Chondrocyte (in vitro differentiated cells): ENCODE results near the gene TMEM106C. TPM values are rescaled to one million over a fixed set of nuclear protein-coding genes. Genes with fewer than 3 reads are reported as not detected.

Source experiments
- DNase-seq: peaks from one replicate; pipeline ENCODE4 v3.0.0; 2021; ENCODE audit warnings: mixed read lengths, low spot score
- H3K27ac Mint-ChIP-seq: one replicate; pipeline ENCODE4 v1.8.0; 2021; ENCODE audit warnings: mild to moderate bottlenecking, moderate library complexity, mixed read lengths; ENCODE audit not compliant: unreplicated experiment
- H3K27me3 Mint-ChIP-seq: 2 replicates; pipeline ENCODE4 v1.8.0; 2021; ENCODE audit warnings: low read depth, mixed read lengths
- H3K36me3 Mint-ChIP-seq: 2 replicates; pipeline ENCODE4 v1.8.0; 2021; ENCODE audit warnings: low read depth, mixed read lengths
- H3K4me1 Mint-ChIP-seq: 2 replicates; pipeline ENCODE4 v1.8.0; 2021; ENCODE audit warnings: low read depth, mild to moderate bottlenecking, mixed read lengths
- H3K4me3 Mint-ChIP-seq: one replicate; pipeline ENCODE4 v1.8.0; 2021; ENCODE audit warnings: mild to moderate bottlenecking, moderate library complexity, mixed read lengths; ENCODE audit not compliant: unreplicated experiment
- H3K9me3 Mint-ChIP-seq: 2 replicates; pipeline ENCODE4 v1.8.0; 2021; ENCODE audit warnings: low read depth, mixed read lengths
- total RNA-seq: library from RNA; stranded (reverse); gene quantifications from 3 replicates; pipeline ENCODE4 v1.2.1, GENCODE V29; 2021
- TF ChIP-seq, protein P1 (sequence below): fragments of 200-600 bp; sonication (generic); IDR thresholded peaks from 2 replicates; pipeline ENCODE4 v1.5.0; 2021; ENCODE audit warnings: antibody characterized with exemption, mild to moderate bottlenecking, moderate library complexity

The TMEM106C gene
- total RNA-seq, 1 donor from 2014 or later = 54.3 TPM

DNA sequence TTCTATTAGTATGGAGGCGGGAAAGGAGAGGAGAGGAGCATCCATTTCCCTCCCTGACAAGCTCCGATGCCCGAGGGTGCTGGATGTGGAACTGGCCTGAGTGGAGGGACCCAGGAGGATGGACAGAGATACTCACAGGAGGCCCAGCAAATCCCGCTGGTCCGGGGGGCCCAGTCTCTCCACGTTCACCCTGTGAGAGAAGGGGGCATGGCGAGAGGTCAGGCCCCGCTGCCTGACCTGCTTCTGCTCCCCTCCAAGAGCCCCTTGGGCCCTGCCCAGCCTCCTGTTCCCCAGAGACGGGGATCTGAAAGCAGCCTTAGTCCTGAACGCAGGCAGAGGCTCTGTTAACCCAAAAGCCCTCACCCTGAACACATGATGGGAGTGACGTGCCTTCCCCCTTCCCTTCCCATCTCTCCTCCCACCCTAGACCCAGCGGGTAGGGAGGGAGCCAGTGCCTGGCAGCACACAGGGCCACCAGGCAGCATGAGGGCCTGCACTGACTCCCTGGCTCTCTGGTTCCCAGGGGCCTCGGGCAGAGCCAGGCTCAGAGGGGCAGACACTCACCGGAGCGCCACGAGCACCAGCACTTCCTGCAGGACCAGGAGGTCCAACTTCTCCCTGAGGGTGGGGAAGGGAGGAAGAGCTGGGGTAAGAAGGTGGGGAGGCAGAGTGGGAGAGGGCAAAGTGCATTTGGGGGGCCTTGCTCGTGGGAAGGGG, 17.5 kb downstream of the TMEM106C start:
- H3K4me1 Mint-ChIP-seq = no peaks in the 10 kb centered on the region
- no peak overlapping the region for H3K27ac Mint-ChIP-seq
- H3K27me3 Mint-ChIP-seq = peaks cover 5% of the 10 kb centered on the region
- peak; percentile 65 for DNase-seq
- H3K36me3 Mint-ChIP-seq = no peaks in the 10 kb centered on the region
- TF ChIP-seq, protein P1, sequence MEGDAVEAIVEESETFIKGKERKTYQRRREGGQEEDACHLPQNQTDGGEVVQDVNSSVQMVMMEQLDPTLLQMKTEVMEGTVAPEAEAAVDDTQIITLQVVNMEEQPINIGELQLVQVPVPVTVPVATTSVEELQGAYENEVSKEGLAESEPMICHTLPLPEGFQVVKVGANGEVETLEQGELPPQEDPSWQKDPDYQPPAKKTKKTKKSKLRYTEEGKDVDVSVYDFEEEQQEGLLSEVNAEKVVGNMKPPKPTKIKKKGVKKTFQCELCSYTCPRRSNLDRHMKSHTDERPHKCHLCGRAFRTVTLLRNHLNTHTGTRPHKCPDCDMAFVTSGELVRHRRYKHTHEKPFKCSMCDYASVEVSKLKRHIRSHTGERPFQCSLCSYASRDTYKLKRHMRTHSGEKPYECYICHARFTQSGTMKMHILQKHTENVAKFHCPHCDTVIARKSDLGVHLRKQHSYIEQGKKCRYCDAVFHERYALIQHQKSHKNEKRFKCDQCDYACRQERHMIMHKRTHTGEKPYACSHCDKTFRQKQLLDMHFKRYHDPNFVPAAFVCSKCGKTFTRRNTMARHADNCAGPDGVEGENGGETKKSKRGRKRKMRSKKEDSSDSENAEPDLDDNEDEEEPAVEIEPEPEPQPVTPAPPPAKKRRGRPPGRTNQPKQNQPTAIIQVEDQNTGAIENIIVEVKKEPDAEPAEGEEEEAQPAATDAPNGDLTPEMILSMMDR = no peak
- no peaks in the 10 kb centered on the region for H3K9me3 Mint-ChIP-seq
- H3K4me3 Mint-ChIP-seq = no peak overlapping the region

DNA sequence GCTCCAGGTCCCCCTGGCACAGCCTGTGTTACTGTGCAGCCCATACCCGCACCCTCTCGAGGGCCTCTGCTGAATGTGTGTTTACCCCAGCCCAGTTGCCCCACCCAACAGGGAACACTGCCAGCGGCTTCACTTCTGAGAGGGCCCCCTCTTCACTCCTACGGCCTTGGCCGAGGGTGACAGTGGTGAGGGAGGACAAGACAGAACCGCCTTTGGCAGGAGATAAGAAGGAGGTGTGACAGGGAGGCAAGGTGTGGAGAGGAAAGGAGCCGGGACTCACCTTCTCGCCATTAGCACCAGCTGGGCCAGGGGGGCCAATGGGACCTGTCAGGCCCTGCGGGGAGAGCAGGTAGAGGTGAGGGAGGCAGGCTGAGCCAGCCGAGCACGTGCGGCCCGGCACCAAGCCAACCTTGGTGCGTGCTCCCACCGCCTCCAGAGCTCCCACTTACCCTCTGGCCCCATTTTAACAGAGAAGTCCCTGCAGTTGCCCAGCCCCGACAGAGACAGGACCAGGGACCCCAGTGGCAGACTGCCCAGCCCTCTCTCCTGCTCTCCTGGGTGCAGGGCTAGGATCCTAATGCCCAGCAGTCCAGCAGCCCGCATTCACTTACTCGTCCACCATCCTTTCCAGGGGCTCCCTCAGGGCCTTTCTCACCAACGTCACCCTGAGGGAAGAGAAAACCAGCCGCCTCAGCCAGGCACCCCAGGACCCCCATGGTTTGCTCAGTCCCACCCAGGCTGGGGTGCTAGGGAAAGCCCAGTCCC, 18.3 kb downstream of the TMEM106C start:
- Mint-ChIP-seq H3K9me3 (no peaks in the 10 kb centered on the region), H3K27ac (no peak overlapping the region), H3K36me3 (no peaks in the 10 kb centered on the region), H3K4me3 (no peak overlapping the region), H3K4me1 (no peaks in the 10 kb centered on the region), H3K27me3 (peaks cover 5% of the 10 kb centered on the region)
- peak; percentile 75 for DNase-seq
- TF ChIP-seq, protein P1 = no peak

DNA sequence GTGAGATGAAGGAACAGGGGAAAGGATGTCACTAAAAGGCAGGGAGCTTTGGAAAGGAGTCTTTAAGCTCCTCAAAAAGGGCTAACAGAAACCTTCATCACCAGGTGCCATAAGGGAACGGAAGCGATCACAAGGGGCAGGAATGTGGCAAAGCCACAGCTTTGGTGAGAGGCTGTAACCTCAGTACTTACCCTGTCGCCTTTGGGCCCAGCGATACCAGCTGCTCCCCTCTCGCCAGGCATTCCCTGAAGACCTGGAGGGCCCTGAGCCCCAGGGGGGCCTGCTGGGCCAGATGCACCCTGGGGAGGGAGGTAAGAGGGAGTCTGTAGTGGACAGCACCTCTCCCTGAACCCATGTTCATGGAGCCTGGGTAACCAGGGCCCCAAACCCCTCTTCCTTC, 18.9 kb downstream of the TMEM106C start:
- no peak overlapping the region for H3K27ac Mint-ChIP-seq
- peak; percentile 66 for DNase-seq
- no peaks in the 10 kb centered on the region for H3K36me3 Mint-ChIP-seq
- no peaks in the 10 kb centered on the region for H3K4me1 Mint-ChIP-seq
- peaks cover 5% of the 10 kb centered on the region for H3K27me3 Mint-ChIP-seq
- TF ChIP-seq, protein P1 = no peak
- H3K4me3 Mint-ChIP-seq = no peak overlapping the region
- no peaks in the 10 kb centered on the region for H3K9me3 Mint-ChIP-seq

DNA sequence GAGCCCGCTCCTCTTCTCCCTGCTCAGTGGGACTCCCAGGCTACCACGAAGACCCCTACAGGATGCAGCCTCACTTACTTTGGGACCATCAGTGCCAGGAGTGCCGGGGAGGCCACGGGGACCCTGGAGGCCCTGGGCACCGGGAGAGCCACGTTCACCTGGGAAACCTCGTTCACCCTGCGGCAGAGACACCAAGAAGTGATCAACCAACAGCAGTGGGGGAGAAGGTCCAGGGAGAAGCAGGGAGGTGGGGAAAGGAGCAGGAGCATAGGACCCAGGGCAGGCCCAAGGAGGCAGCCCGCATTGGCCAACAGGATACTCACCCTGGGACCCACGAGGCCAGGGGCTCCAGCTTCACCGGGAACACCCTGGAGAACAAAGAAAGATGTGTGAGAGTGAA, 19.4 kb downstream of the TMEM106C start:
- DNase-seq = peak; percentile 65
- Mint-ChIP-seq H3K9me3 (no peaks in the 10 kb centered on the region), H3K27me3 (peaks cover 5% of the 10 kb centered on the region), H3K27ac (no peak overlapping the region), H3K36me3 (no peaks in the 10 kb centered on the region), H3K4me1 (peaks cover 1% of the 10 kb centered on the region), H3K4me3 (no peak overlapping the region)
- TF ChIP-seq, protein P1 = no peak

DNA sequence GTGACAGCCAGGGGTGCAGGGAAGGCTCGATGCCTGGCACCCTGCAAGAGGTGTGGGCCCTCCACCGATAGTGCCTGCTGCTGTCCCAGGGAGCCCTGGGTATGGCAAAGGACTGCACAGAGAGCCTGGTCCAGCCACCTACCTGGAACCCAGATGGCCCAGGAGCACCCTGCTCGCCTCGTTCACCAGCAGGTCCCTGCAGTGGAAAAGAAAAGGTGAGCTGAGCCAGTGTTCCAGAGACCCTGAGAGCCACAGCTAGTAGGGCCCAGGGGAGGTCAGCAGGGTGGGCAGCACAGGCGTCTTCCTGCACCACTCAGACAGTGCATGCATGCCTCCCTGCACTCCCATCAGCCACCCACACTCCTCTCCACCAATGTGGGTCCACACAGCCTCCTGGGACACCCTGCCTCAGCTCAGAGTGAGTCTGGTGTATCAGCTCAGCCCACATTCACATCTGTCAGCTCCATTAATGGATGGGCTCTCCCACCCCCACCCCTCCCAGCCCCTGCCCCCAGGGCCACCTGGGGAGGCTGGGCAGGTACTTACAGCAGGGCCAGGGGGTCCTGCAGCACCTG, 20.2 kb downstream of the TMEM106C start:
- peaks cover 5% of the 10 kb centered on the region for H3K27me3 Mint-ChIP-seq

More for the DNA sequence above, 20.2 kb downstream of the TMEM106C start:
- H3K27ac Mint-ChIP-seq = no peak overlapping the region
- H3K36me3 Mint-ChIP-seq = no peaks in the 10 kb centered on the region
- H3K4me1 Mint-ChIP-seq = peaks cover 10% of the 10 kb centered on the region
- no peaks in the 10 kb centered on the region for H3K9me3 Mint-ChIP-seq
- no peak overlapping the region for H3K4me3 Mint-ChIP-seq
- TF ChIP-seq, protein P1 = no peak
- peak; percentile 91 for DNase-seq
